Measurements from ENCODE around the gene PAX8.

DNA sequence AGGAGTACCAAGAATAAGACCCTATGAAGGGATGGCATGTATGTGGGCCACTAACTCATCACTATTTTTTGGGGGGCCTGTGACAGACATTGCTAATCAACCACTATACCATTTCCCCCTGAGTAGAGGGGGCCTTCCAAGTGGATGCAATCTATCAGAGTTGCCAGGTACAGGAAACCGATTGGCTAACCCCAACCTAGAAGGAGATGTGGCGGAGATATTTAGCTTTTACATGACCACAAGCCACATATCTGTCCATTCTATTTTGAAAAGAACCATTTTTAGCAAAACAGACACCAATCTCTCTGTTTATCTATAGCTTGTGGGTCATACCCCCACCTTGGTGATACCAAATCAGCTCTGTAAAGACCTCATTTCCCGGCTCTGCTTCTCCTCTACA, 51.0 kb downstream of the PAX8 start:
- TF ChIP-seq, protein P1, sequence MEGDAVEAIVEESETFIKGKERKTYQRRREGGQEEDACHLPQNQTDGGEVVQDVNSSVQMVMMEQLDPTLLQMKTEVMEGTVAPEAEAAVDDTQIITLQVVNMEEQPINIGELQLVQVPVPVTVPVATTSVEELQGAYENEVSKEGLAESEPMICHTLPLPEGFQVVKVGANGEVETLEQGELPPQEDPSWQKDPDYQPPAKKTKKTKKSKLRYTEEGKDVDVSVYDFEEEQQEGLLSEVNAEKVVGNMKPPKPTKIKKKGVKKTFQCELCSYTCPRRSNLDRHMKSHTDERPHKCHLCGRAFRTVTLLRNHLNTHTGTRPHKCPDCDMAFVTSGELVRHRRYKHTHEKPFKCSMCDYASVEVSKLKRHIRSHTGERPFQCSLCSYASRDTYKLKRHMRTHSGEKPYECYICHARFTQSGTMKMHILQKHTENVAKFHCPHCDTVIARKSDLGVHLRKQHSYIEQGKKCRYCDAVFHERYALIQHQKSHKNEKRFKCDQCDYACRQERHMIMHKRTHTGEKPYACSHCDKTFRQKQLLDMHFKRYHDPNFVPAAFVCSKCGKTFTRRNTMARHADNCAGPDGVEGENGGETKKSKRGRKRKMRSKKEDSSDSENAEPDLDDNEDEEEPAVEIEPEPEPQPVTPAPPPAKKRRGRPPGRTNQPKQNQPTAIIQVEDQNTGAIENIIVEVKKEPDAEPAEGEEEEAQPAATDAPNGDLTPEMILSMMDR (IDR thresholded peaks at IDR 0.05) = no peak
- no peak for TF ChIP-seq POLR2AphosphoS5 (IDR thresholded peaks at IDR 0.05)
